NCI-H2107 treated with DMSO at 0.1 percent for 48 hours (cell line): ENCODE measurements around the gene SIAH1.
"Not testable (repeated sequence)": the region's sequence is repeated elsewhere in the genome, so short reads cannot be mapped to it uniquely, and the experiment has no call there.

Experiments used
- DNase-seq: peaks from one replicate; lab custom pipeline; 2025; ENCODE audit not compliant: unreplicated experiment; lab: John Stamatoyannopoulos, UW

The SIAH1 gene

GRCh38 chr16:48335961-48336360 lies 49.3 kb downstream of the SIAH1 start:
- DNase-seq, result no peak

GRCh38 chr16:48334325-48334724 lies 50.9 kb downstream of the SIAH1 start:
- no peak for DNase-seq

GRCh38 chr16:48332978-48333377 lies 52.2 kb downstream of the SIAH1 start:
- DNase-seq, result no peak

- peak; percentile 81 for DNase-seq
Observed at GRCh38 chr16:48330841-48331192, 54.4 kb downstream of the SIAH1 start.

GRCh38 chr16:48330189-48330840 lies 54.9 kb downstream of the SIAH1 start:
- no peak for DNase-seq

GRCh38 chr16:48329138-48329537 lies 56.1 kb downstream of the SIAH1 start:
- no peak for DNase-seq

GRCh38 chr16:48326915-48327314 lies 58.3 kb downstream of the SIAH1 start:
- DNase-seq, result no peak

- no peak for DNase-seq
Observed at GRCh38 chr16:48323783-48324775, 61.1 kb downstream of the SIAH1 start.

- no peak for DNase-seq
Observed at GRCh38 chr16:48321317-48322036, 63.7 kb downstream of the SIAH1 start.

- no peak for DNase-seq
Observed at GRCh38 chr16:48318630-48319029, 66.6 kb downstream of the SIAH1 start.

GRCh38 chr16:48317614-48318315 lies 67.4 kb downstream of the SIAH1 start:
- DNase-seq, result no peak

- no peak for DNase-seq
Observed at GRCh38 chr16:48317026-48317425, 68.2 kb downstream of the SIAH1 start.

- not testable (repeated sequence) for DNase-seq
Observed at GRCh38 chr16:48313905-48314304, 71.3 kb downstream of the SIAH1 start.

- DNase-seq, result no peak
Observed at GRCh38 chr16:48310908-48311641, 74.1 kb downstream of the SIAH1 start.
